Fibroblast of villous mesenchyme (primary cell): Measurements from ENCODE around the gene PDZD8. TPM values are rescaled to one million over a fixed set of nuclear protein-coding genes. Genes with fewer than 3 reads are reported as not detected.

Source experiments
- DNase-seq: peaks from one replicate; pipeline ENCODE4 v3.0.0-alpha.2; 2010; ENCODE audit warnings: low read depth
- H3K4me3 ChIP-seq: 2 replicates; pipeline ENCODE4 v1.5.1; 2011; ENCODE audit warnings: low read depth, mild to moderate bottlenecking, low read length
- CTCF ChIP-seq: IDR thresholded peaks from 2 replicates; pipeline ENCODE4 v1.5.1; 2012; ENCODE audit warnings: low read depth, mild to moderate bottlenecking, low read length; ENCODE audit not compliant: insufficient read depth
- total RNA-seq: library from RNA; depleted of rRNA; stranded (reverse); fragments of >200 nt; gene quantifications from 2 replicates; pipeline ENCODE4 v1.2.3, GENCODE V29; 2012

PDZD8 gene
- total RNA-seq, 1 donor, result 37.1 TPM

- DNase-seq, result no peak
- TF ChIP-seq CTCF, result no peak
- no peak overlapping the region for H3K4me3 ChIP-seq
Observed at GRCh38 chr10:117277675-117278074, 97.6 kb downstream of the PDZD8 start.

- TF ChIP-seq CTCF, result no peak
- DNase-seq, result no peak
- H3K4me3 ChIP-seq, result no peak overlapping the region
Observed at GRCh38 chr10:117275121-117275520, 100.1 kb downstream of the PDZD8 start.

GRCh38 chr10:117274509-117274908 is 100.7 kb downstream of the PDZD8 start:
- DNase-seq, result no peak
- no peak for TF ChIP-seq CTCF

GRCh38 chr10:117273980-117274379 is 101.3 kb downstream of the PDZD8 start:
- no peak for DNase-seq
- TF ChIP-seq CTCF, result no peak
- H3K4me3 ChIP-seq, result no peak overlapping the region

More at GRCh38 chr10:117274509-117274908, 100.7 kb downstream of the PDZD8 start:
- no peak overlapping the region for H3K4me3 ChIP-seq

- TF ChIP-seq CTCF, result no peak
- DNase-seq, result no peak
- no peak overlapping the region for H3K4me3 ChIP-seq
Observed at GRCh38 chr10:117272195-117273076, 102.8 kb downstream of the PDZD8 start.

GRCh38 chr10:117271427-117271826 is 103.8 kb downstream of the PDZD8 start:
- TF ChIP-seq CTCF, result no peak
- no peak overlapping the region for H3K4me3 ChIP-seq
- no peak for DNase-seq

GRCh38 chr10:117268907-117269306 is 106.3 kb downstream of the PDZD8 start:
- no peak for TF ChIP-seq CTCF

More at GRCh38 chr10:117268907-117269306, 106.3 kb downstream of the PDZD8 start:
- no peak overlapping the region for H3K4me3 ChIP-seq
- DNase-seq, result no peak
